ENCODE measurements around the gene NMBR.
A peak's percentile ranks its signal among the peaks of the same experiment; 100 is the strongest.
"Not testable (repeated sequence)": the region's sequence is repeated elsewhere in the genome, so short reads cannot be mapped to it uniquely, and the experiment has no call there.

NMBR gene

GRCh38 chr6:142130814-142131213 lies 16.1 kb downstream of the NMBR start:
- Histone ChIP-seq H3K27me3 (replicated peaks) (no peaks in the 10 kb centered on the region), H3K27ac (no peak overlapping the region), H3K4me3 (ENCODE audit: low read depth, low read length) (no peak overlapping the region), H3K36me3 (replicated peaks) (no peaks in the 10 kb centered on the region)
- TF ChIP-seq CTCF (IDR thresholded peaks at IDR 0.05; ENCODE audit: low read depth, low read length, missing control alignments) = no peak
- in situ Hi-C loops (cut with HindIII; ENCODE audit: low pct_ligation_motif_present, low sequenced_read_pairs) = no loop called here
- DNase-seq = no peak

GRCh38 chr6:142121342-142121741 lies 25.6 kb downstream of the NMBR start:
- DNase-seq = no peak
- no peak for TF ChIP-seq CTCF (IDR thresholded peaks at IDR 0.05; ENCODE audit: low read depth, low read length, missing control alignments)
- Histone ChIP-seq H3K27me3 (replicated peaks) (no peaks in the 10 kb centered on the region), H3K36me3 (replicated peaks) (no peaks in the 10 kb centered on the region), H3K27ac (no peak overlapping the region), H3K4me3 (ENCODE audit: low read depth, low read length) (no peak overlapping the region)
- in situ Hi-C loops (cut with HindIII; ENCODE audit: low pct_ligation_motif_present, low sequenced_read_pairs) = no loop called here

- in situ Hi-C loops (cut with HindIII; ENCODE audit: low pct_ligation_motif_present, low sequenced_read_pairs) = no loop called here
- TF ChIP-seq CTCF (IDR thresholded peaks at IDR 0.05; ENCODE audit: low read depth, low read length, missing control alignments) = no peak
- Histone ChIP-seq H3K27me3 (replicated peaks) (no peaks in the 10 kb centered on the region), H3K27ac (no peak overlapping the region), H3K36me3 (replicated peaks) (no peaks in the 10 kb centered on the region), H3K4me3 (ENCODE audit: low read depth, low read length) (no peak overlapping the region)
- DNase-seq = peak; percentile 1
These were observed 28.0 kb downstream of the NMBR start for GRCh38 chr6:142118925-142119324.

GRCh38 chr6:142118328-142118727 lies 28.6 kb downstream of the NMBR start:
- no peak overlapping the region for H3K27ac ChIP-seq
- in situ Hi-C loops (cut with HindIII; ENCODE audit: low pct_ligation_motif_present, low sequenced_read_pairs) = no loop called here
- no peak for TF ChIP-seq CTCF (IDR thresholded peaks at IDR 0.05; ENCODE audit: low read depth, low read length, missing control alignments)

GRCh38 chr6:142117366-142117765 lies 29.6 kb downstream of the NMBR start:
- no peaks in the 10 kb centered on the region for H3K36me3 ChIP-seq (replicated peaks)
- H3K27me3 ChIP-seq (replicated peaks) = no peaks in the 10 kb centered on the region
- no peak for DNase-seq
- no peak for TF ChIP-seq CTCF (IDR thresholded peaks at IDR 0.05; ENCODE audit: low read depth, low read length, missing control alignments)
- no peak overlapping the region for H3K4me3 ChIP-seq (ENCODE audit: low read depth, low read length)
- in situ Hi-C loops (cut with HindIII; ENCODE audit: low pct_ligation_motif_present, low sequenced_read_pairs) = no loop called here
- no peak overlapping the region for H3K27ac ChIP-seq

More at GRCh38 chr6:142118328-142118727, 28.6 kb downstream of the NMBR start:
- no peak for DNase-seq
- H3K36me3 ChIP-seq (replicated peaks) = no peaks in the 10 kb centered on the region
- H3K4me3 ChIP-seq (ENCODE audit: low read depth, low read length) = no peak overlapping the region
- H3K27me3 ChIP-seq (replicated peaks) = no peaks in the 10 kb centered on the region

- Histone ChIP-seq H3K36me3 (replicated peaks) (no peaks in the 10 kb centered on the region), H3K27me3 (replicated peaks) (no peaks in the 10 kb centered on the region), H3K4me3 (ENCODE audit: low read depth, low read length) (no peak overlapping the region), H3K27ac (no peak overlapping the region)
- in situ Hi-C loops (cut with HindIII; ENCODE audit: low pct_ligation_motif_present, low sequenced_read_pairs) = no loop called here
- peak; percentile 73 for TF ChIP-seq CTCF (IDR thresholded peaks at IDR 0.05; ENCODE audit: low read depth, low read length, missing control alignments)
- peak; percentile 76 for DNase-seq
These were observed 34.4 kb downstream of the NMBR start for GRCh38 chr6:142112451-142113061.

GRCh38 chr6:142110820-142111219 lies 36.1 kb downstream of the NMBR start:
- DNase-seq, H3K27ac ChIP-seq: not testable (repeated sequence)

GRCh38 chr6:142104820-142105219 lies 42.1 kb downstream of the NMBR start:
- H3K27ac ChIP-seq; H3K36me3 ChIP-seq (replicated peaks); H3K27me3 ChIP-seq (replicated peaks); in situ Hi-C loops (cut with HindIII; ENCODE audit: low pct_ligation_motif_present, low sequenced_read_pairs); DNase-seq; H3K4me3 ChIP-seq (ENCODE audit: low read depth, low read length): not testable (repeated sequence)

More at GRCh38 chr6:142110820-142111219, 36.1 kb downstream of the NMBR start:
- in situ Hi-C loops (cut with HindIII; ENCODE audit: low pct_ligation_motif_present, low sequenced_read_pairs); H3K36me3 ChIP-seq (replicated peaks); H3K4me3 ChIP-seq (ENCODE audit: low read depth, low read length); H3K27me3 ChIP-seq (replicated peaks): not testable (repeated sequence)
